ENCODE results near the gene LENG1.

Gene LENG1

DNA sequence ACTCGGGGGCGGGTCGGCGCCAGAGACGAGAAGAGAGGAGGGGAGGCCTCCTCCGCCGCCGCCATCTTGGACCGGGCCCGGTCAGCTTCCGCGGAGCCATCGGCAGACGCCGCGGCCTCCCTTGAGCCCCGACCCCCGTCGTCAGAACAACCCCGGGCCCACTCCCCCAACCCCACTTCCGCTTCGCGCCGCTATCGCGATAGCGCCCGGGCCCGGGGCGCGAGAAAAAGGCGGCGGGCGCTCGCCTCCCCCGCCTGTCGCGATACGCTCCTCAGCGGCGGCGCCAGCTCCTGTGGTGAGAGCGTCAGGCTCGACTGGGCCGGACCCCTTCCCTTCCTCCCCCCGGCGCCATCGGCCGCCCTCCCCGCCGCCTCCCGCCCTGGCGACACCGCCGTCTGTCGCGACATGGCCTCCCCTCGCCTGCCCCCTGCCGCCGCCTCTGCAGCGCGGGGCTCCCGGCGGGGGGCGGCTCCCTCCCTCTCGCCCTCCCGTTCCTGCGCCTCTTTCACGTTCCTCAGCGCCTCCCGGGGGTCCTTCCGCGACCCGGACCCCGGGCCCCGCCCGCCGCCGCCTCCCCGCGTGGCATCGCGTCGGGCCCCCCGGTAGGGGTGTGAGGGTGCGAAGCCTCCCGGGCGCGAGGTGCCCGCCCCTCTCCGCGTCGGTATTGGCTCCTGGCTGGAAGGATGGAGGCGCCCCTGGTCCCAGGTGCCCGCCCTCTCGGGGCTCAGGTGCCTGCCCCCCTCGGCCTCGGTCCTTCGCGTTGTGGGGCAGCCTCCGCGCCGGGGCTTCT lies 21.6 kb downstream of the LENG1 start, which contains the start of gene CNOT3:
Gene CNOT3 (plus strand): TSS at position 64 of the 790 bp plus-strand sequence. CDS start 5,217 bp downstream, outside the sequence.
- no peak for DNase-seq (ENCODE audit: low read depth)
- TF ChIP-seq CTCF (conservative IDR thresholded peaks at IDR 0.05; ENCODE audit: low read depth, low read length): peak; percentile 12
- H3K4me3 ChIP-seq (ENCODE audit: low read length): peak within 1 kb of the TSS; percentile 73

- TF ChIP-seq CTCF (conservative IDR thresholded peaks at IDR 0.05; ENCODE audit: low read depth, low read length): no peak
- peak overlapping the region; percentile 73 for H3K4me3 ChIP-seq (ENCODE audit: low read length)
- peak; percentile 100 for DNase-seq (ENCODE audit: low read depth)
These were observed 22.4 kb downstream of the LENG1 start for GRCh38 chr19:54136864-54137698.

- peak overlapping the region; percentile 73 for H3K4me3 ChIP-seq (ENCODE audit: low read length)
- no peak for TF ChIP-seq CTCF (conservative IDR thresholded peaks at IDR 0.05; ENCODE audit: low read depth, low read length)
- no peak for DNase-seq (ENCODE audit: low read depth)
These were observed 23.2 kb downstream of the LENG1 start for GRCh38 chr19:54136086-54136863.

DNA sequence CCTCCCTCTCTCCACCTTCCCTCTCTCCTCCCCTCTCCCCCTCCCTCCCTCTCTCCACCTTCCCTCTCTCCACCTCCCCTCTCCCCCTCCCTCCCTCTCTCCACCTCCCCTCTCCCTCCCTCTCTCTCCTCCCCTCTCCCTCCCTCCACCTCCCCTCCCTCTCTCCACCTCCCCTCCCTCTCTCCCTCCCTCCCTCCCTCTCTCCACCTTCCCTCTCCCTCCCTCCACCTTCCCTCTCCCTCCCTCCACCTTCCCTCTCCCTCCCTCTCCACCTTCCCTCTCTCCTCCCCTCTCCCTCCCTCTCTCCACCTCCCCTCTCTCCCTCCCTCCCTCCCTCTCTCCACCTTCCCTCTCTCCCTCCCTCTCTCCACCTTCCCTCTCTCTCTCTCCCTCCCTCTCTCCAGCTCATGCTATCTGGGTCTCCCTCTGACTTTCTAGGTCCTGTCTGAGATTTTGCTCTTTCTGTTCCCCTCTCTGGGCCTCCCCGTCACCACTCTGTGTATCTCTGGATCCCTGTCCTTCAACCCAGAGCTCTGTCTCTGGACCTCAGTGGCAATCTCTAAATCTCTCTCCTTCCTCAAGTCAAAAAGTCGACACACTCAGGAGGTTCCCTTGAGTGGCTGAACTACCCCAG lies 25.4 kb downstream of the LENG1 start:
- DNase-seq (ENCODE audit: low read depth): no peak
- TF ChIP-seq CTCF (conservative IDR thresholded peaks at IDR 0.05; ENCODE audit: low read depth, low read length): no peak
- no peak overlapping the region for H3K4me3 ChIP-seq (ENCODE audit: low read length)

- no peak for DNase-seq (ENCODE audit: low read depth)
- no peak overlapping the region for H3K4me3 ChIP-seq (ENCODE audit: low read length)
- TF ChIP-seq CTCF (conservative IDR thresholded peaks at IDR 0.05; ENCODE audit: low read depth, low read length): no peak
These were observed 26.1 kb downstream of the LENG1 start for GRCh38 chr19:54133312-54133956.

DNA sequence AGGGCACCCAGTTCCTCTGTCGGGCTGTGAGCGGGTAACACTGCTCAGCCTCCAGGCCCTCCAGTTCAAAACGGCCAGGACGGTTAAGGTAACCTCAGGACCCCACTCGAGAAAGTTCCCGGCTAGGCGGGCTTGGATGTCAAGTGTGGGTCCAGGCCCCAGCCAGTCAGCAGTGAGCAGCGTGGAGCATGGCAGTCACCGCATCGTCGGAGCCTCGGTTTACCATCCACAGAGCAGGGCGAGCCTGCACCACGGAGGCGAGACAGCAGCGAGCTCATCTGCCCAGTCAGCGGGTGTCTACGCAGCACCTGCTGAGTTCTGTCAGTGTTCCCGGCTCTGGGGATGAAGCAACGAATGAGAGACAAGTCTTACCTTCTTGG lies 29.9 kb downstream of the LENG1 start:
- H3K4me3 ChIP-seq (ENCODE audit: low read length): no peak overlapping the region
- TF ChIP-seq CTCF (conservative IDR thresholded peaks at IDR 0.05; ENCODE audit: low read depth, low read length): no peak
- no peak for DNase-seq (ENCODE audit: low read depth)

Measured in retinal pigment epithelial cell (primary cell).